ENCODE data around the gene PIRT. TPM values are rescaled to one million over a fixed set of nuclear protein-coding genes. Genes with fewer than 3 reads are reported as not detected.

PIRT gene
- 0.32 TPM for total RNA-seq (ENCODE audit: unreplicated experiment)
- long read RNA-seq: 0 reads

DNA sequence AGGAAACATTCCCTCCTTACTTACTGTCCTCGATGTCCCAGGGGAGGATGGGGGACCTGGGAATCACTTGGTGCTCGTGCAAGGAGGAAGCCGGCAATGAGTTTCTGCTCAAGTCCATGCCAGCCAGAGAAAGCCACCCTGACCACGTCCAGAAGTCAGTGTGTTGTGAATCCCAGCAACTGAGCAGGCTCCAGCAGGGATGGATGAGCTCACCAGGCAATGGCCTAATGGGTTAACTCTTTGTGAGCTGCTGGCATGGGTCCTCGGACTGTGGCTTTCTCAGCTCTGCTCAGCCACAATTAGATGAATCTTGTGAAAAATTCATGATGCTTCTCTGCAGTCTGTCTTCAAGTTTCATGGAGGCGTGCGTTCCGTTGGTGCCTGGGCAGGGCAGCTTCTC is at the start of gene PIRT:
PIRT (minus strand) TSS at position 167 of the 400 bp plus-strand sequence. CDS start 12,442 bp downstream, outside the sequence.
- Mint-ChIP-seq H3K4me3 (ENCODE audit: unreplicated experiment) (no peak within 1 kb of the TSS), H3K4me1 (ENCODE audit: low read depth, unreplicated experiment) (no peaks in the 10 kb centered on the region), H3K36me3 (ENCODE audit: unreplicated experiment) (no peaks in the 10 kb centered on the region), H3K9me3 (ENCODE audit: unreplicated experiment) (peaks cover 5% of the 10 kb centered on the region), H3K27ac (ENCODE audit: unreplicated experiment) (no peak within 1 kb of the TSS), H3K27me3 (ENCODE audit: unreplicated experiment) (no peaks in the 10 kb centered on the region)
- TF ChIP-seq, protein P1, sequence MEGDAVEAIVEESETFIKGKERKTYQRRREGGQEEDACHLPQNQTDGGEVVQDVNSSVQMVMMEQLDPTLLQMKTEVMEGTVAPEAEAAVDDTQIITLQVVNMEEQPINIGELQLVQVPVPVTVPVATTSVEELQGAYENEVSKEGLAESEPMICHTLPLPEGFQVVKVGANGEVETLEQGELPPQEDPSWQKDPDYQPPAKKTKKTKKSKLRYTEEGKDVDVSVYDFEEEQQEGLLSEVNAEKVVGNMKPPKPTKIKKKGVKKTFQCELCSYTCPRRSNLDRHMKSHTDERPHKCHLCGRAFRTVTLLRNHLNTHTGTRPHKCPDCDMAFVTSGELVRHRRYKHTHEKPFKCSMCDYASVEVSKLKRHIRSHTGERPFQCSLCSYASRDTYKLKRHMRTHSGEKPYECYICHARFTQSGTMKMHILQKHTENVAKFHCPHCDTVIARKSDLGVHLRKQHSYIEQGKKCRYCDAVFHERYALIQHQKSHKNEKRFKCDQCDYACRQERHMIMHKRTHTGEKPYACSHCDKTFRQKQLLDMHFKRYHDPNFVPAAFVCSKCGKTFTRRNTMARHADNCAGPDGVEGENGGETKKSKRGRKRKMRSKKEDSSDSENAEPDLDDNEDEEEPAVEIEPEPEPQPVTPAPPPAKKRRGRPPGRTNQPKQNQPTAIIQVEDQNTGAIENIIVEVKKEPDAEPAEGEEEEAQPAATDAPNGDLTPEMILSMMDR (IDR thresholded peaks at IDR 0.05; ENCODE audit: partially characterized antibody, unreplicated experiment): no peak
- no peak for DNase-seq

- no peak overlapping the region for H3K4me3 Mint-ChIP-seq (ENCODE audit: unreplicated experiment)
- H3K27ac Mint-ChIP-seq (ENCODE audit: unreplicated experiment): no peak overlapping the region
- no peak for DNase-seq
- H3K9me3 Mint-ChIP-seq (ENCODE audit: unreplicated experiment): no peaks in the 10 kb centered on the region
- H3K36me3 Mint-ChIP-seq (ENCODE audit: unreplicated experiment): no peaks in the 10 kb centered on the region
- no peaks in the 10 kb centered on the region for H3K4me1 Mint-ChIP-seq (ENCODE audit: low read depth, unreplicated experiment)
- no peaks in the 10 kb centered on the region for H3K27me3 Mint-ChIP-seq (ENCODE audit: unreplicated experiment)
- TF ChIP-seq, protein P1 (IDR thresholded peaks at IDR 0.05; ENCODE audit: partially characterized antibody, unreplicated experiment): no peak
These were observed 44.1 kb upstream of the PIRT start for GRCh38 chr17:10881959-10882358.

GRCh38 chr17:10879190-10879836 is 41.4 kb upstream of the PIRT start:
- Mint-ChIP-seq H3K27ac (ENCODE audit: unreplicated experiment) (no peak overlapping the region), H3K4me1 (ENCODE audit: low read depth, unreplicated experiment) (no peaks in the 10 kb centered on the region), H3K4me3 (ENCODE audit: unreplicated experiment) (no peak overlapping the region), H3K27me3 (ENCODE audit: unreplicated experiment) (no peaks in the 10 kb centered on the region), H3K9me3 (ENCODE audit: unreplicated experiment) (no peaks in the 10 kb centered on the region), H3K36me3 (ENCODE audit: unreplicated experiment) (no peaks in the 10 kb centered on the region)
- TF ChIP-seq, protein P1 (IDR thresholded peaks at IDR 0.05; ENCODE audit: partially characterized antibody, unreplicated experiment): peak; percentile 59
- peak; percentile 76 for DNase-seq

GRCh38 chr17:10875984-10876555 is 38.2 kb upstream of the PIRT start:
- Mint-ChIP-seq H3K27me3 (ENCODE audit: unreplicated experiment) (peaks cover 2% of the 10 kb centered on the region), H3K4me3 (ENCODE audit: unreplicated experiment) (no peak overlapping the region), H3K36me3 (ENCODE audit: unreplicated experiment) (no peaks in the 10 kb centered on the region), H3K9me3 (ENCODE audit: unreplicated experiment) (no peaks in the 10 kb centered on the region), H3K4me1 (ENCODE audit: low read depth, unreplicated experiment) (no peaks in the 10 kb centered on the region), H3K27ac (ENCODE audit: unreplicated experiment) (no peak overlapping the region)
- peak; percentile 78 for DNase-seq
- TF ChIP-seq, protein P1 (IDR thresholded peaks at IDR 0.05; ENCODE audit: partially characterized antibody, unreplicated experiment): peak; percentile 91

- TF ChIP-seq, protein P1 (IDR thresholded peaks at IDR 0.05; ENCODE audit: partially characterized antibody, unreplicated experiment): no peak
- Mint-ChIP-seq H3K9me3 (ENCODE audit: unreplicated experiment) (no peaks in the 10 kb centered on the region), H3K27me3 (ENCODE audit: unreplicated experiment) (peaks cover 2% of the 10 kb centered on the region), H3K4me3 (ENCODE audit: unreplicated experiment) (no peak overlapping the region), H3K27ac (ENCODE audit: unreplicated experiment) (no peak overlapping the region), H3K36me3 (ENCODE audit: unreplicated experiment) (no peaks in the 10 kb centered on the region), H3K4me1 (ENCODE audit: low read depth, unreplicated experiment) (no peaks in the 10 kb centered on the region)
- DNase-seq: no peak
These were observed 37.6 kb upstream of the PIRT start for GRCh38 chr17:10875430-10875851.
